ENCODE results near the gene CLIC4.

- no peak for TF ChIP-seq CTCF (IDR thresholded peaks at IDR 0.05; ENCODE audit: insufficient read depth, low read depth, low read length)
- no peak for TF ChIP-seq EZH2 (IDR thresholded peaks at IDR 0.05; ENCODE audit: insufficient read depth, low read length)
Observed at GRCh38 chr1:24743404-24744211, 1.6 kb upstream of the CLIC4 start.

Data from astrocyte (in vitro differentiated cells and primary cell).